Measurements from ENCODE around the gene PTPN3. TPM values are rescaled to one million over a fixed set of nuclear protein-coding genes. Genes with fewer than 3 reads are reported as not detected.

Gene PTPN3
- total RNA-seq, 1 donor from 2014 or later = 5.3 TPM

DNA sequence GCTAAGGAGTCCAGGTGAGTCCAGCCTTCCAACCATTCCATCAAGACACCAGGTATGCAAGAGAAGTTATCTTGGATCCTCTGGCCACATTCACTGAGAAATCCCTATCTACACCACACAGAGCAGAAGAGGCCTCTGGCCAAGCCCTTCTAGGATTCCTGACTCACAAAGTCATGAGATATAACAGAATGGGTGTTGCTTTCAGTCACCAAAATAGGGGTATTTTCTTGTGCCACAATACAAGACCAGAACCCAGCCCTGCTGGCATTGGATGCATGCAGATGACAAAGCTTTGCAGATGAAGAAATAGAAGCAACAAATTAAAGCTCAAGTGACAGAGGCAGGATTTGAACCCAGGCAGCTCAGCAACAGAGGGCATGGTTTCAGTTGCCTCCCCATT is 73.5 kb downstream of the PTPN3 start:
- no peak for DNase-seq

DNA sequence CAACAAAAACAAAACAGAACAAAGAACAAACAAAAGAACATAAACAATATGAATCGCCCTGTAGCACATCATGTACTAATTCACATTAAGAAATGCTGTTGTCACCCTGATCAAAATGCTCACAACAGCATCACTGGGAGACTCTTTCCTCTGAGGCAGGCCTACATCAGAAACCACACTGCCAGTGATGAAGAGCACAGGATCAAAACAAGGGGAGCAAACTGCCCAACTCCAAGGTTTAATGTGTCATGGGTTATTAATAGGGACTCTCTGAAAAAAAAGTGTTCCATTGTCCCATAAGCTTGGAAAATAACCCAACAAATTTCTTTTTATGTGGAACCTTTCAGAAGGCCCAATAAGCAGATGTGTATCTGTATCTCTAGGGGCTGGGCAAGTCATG is 74.2 kb downstream of the PTPN3 start:
- no peak for DNase-seq

DNA sequence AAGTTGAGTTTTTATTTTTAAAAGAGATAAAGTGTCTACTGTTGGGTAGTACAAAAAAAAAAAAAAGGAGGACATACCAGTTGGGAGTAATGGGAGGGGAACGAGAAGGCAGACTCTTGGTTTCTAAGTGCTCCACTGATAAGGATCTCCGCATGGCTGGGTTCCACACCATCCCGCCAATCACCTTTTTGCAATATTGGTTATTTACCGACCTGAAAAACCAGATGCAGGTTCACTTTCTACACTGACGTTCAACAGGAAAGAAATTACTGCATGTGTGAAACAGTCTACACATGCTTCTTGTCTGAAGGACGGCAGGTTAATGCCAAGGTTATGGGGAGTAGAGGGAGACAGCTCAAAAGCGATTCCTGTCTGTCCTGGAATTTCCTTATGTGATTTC is 75.5 kb downstream of the PTPN3 start:
- DNase-seq = no peak

DNA sequence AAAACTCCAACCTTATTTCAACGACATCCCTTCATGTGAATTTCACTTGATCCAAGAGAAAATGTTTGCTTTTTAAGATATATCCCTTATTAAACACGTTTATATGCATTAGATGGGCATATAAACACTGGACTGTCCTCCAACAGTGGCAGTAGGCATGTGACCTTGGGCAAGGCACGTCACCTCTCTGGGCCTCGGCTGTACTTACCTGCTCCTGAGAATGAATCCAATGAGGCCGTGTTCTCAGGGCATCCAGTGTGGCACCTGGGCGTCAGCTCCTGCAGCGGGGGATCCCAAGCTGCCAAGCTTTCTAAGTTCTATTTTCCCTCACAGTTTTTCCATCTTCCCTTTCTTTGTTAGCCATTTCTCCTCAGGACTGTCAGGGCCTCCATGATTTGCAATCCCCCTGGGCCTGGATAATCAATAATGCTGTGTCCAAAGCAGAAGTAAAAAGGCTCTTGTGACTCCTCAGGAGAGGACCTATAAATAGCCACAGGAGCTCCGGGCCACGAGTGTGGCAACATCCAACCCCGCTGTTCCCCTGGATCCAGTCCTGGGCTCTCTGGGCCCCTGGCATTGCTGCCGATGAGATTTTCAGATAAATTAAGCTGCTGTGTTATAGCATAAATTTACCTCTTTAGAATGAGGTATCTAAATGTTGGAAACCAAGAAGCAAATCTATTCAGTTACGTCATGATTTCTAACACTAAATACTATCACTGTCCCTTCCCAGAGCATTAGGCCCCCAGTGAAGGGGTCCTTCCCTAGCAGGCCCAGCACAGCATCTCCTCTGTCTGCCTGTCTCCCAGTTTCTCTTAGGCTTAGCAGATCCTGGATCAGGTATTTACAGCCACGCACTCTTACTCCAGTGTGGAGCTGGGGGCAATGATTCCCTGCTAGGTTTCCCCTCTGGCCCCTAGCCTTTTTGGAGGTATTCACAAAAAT is 76.8 kb downstream of the PTPN3 start:
- no peak for DNase-seq

DNA sequence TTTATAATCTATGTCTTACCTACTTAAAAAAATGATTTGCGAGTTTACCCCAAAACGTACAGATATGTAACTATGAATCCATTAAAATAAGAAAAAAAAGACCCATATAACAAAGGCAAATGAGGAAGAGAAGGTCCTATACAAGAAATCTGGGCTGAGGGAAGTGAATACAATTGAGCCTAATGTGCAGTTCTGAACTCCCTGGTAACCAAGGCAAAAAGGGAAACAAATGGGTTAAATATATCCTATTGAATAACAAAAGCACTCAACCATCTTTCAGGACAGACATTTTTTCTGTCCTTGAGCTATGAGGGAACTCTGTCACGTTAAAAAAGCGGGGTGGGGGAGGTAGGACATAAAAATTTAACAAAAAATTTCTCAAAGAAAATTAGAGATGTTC is 78.6 kb downstream of the PTPN3 start:
- DNase-seq = no peak

DNA sequence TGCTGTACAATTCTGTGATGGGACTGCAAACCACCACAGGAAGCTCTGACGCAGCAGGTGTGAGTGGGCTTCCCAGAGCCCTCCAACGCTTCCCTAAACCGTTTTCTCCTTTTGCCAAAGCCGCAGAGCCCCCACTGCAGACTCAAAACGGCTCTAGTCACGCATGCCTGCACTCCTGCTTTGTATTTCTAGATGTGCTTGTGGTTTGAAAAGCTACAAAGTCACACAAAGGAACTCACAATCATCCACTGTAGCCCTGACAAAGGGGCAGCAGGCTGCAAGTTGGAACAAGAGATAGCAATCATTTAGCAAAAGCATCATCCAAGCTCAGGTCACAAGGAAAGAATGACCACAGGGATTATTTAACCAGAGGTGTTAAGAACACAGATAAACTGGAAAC is 79.3 kb downstream of the PTPN3 start:
- no peak for DNase-seq

DNA sequence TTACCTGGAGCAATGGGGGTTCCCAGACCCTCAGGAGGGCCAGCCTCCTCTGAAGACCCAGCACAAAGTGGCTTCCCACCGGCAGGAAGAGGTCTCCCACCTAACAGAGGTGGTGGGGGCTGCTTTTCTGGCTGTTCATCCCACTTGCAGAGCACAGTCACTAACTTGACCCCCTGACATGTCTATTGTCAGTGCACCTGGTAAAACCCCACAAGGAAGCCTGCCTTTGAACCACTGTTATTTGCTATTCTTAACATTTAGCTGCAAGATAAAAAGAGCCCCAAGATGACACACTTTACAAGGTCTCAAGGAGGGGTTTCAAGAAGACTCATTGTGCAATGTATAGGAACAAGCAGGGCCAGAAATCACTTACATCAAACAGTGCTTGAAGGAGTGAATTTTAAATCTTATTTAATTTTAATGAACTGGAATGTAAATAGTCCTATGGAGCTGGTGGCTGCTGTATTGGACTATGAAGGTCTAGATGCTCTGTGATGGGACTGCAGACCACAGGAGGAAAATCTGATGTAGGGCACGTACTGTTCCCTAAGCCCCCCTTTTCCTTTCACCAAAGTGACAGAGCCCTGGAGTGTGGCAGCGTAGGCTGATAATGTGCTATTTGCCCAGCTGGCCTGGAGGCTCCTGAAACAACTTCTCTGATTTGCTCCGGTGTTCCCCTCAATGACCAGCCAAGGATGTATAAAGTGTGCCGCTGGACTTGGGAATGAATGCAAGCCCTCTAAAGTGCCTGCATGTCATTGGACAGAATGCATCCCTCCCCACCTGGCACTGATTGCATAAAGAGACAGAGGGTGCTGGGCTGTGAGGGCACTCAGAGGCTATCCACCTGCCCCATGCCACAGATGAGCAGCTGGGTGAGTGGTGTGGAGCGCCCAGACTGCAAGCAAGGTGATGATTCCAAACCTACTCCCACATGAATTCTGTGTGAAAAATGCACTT is 80.2 kb downstream of the PTPN3 start:
- DNase-seq = no peak

DNA sequence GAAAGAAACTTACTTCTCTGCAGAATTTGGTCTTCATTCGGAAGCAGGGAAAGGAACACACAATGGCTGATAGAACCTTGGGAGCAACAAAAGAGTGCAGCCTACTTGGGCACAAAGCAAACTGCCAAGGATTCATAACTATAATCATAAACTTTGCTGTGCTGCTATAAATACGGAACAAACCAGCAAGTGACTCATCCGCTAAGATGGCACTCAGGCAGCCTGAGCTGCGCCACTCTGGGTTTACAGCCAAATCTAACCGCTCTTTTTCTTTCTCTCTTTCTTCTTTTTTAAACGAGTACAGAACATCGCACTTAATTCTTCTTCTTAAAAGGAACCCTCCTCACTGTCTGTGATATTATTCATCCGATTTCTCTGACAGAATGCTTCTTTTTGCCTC is 81.1 kb downstream of the PTPN3 start:
- peak; percentile 41 for DNase-seq

DNA sequence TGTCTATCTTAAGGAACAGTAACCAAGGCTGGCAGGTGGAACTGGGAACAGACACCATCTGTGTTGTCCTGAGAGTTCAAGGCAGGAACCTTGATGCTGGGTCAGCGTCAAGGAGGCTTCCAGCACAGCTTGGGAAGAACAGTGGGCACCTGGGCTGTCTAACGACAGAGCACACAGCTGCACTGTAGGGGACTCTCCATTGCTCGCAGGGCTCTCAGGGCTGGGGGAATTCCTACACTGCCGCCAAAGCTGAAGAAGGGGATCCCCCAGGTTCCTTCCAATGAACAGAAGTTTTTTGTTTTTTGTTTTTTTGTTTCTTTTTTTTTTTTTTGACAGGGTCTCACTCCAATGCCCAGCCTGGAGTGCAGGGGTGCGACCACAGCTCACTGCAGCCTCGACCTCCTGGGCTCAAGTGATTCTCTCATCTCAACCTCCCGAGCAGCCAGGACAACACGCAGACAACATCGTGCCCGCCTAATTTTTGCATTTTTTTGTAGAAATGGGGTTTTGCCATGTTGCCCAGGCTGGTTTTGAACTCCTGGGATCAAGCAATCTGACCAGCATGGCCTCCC is 81.9 kb downstream of the PTPN3 start:
- no peak for DNase-seq

DNA sequence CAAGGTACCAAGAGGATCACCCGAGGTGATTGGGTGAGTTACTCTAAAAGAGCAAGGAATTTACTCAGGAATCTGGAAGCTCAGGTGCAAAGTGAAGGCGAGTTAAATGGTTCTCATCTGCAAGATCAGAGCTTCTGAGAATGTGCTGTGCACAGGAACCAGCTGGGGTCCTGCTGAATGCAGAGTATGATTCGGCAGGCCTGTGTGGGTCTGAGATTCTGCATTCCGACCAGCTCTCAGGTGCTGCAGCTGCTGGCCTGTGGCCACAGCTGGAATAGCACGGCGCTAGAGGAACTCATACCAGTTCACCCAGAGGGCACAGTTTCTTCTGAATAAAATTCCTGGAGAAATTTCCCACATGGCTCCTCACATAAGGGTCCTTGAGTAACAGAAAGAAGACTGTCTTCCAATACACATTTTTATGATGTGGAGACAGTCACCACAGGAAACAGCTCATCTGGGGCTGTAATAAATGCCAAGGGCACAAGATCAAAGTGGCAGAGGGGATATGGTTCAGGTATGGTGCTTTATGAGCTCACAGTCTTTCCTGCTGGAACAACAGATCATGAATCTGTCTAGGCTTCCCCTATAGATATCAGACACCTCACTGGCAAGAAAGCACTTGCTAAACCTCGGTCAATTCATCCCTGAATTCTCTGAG is 83.9 kb downstream of the PTPN3 start:
- DNase-seq = no peak

DNA sequence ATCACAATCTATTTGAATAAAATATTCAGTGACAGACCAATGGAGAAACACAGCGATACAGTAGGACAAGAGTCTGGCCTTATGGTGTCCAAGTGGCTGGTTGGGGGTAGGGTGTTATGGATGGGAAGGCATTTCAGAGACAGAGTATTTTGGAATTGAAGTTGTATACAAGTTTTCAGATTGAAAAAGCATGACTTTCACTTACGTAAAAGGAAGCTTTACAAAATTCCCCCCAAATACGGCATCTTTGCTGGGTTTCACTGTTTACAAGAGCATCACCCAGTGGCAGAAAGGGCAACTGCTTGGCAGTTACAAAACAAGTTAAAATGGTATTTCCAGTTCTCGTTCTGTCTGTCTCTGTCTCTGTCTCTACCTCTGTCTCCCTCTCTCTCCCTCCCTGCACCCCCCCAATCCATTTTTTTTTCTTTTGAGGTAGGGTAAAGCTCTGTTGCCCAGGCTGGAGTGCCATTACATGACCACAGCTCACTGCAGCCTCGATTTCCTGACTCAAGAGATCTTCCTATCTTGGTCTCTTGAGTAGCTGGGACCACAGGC is 86.2 kb downstream of the PTPN3 start:
- no peak for DNase-seq

DNA sequence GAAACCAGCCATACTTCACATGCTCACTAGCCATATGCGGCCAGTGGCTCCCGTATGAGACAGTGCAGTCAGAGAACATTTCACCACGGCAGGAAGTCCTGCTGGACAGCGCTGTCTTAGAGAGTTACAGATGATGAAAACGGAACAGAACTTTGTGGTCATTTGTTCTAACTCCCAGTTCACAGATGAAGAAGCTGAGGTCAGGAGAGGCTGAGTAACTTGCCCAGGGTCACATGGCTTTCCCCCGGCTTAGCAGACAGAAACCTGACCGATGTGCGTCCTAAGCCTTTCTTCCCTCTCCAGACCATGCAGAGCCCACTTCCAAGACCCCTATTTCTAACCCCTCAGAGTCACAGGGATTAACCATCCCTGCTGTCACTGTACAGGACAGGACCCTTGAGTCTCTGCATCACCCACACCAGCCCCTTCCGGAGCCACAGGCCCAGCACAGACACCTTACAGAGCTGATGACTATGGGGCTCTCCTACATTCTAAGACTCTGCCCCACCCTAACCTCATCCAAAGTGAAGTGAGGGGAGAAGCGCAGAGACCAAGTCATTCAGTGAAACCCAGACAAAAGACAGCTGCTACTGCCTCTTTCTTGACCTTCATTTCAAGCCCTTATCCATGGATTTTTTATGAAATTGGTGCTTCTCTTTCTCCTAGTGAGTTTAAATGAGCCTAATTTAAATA is 86.9 kb downstream of the PTPN3 start:
- no peak for DNase-seq

DNA sequence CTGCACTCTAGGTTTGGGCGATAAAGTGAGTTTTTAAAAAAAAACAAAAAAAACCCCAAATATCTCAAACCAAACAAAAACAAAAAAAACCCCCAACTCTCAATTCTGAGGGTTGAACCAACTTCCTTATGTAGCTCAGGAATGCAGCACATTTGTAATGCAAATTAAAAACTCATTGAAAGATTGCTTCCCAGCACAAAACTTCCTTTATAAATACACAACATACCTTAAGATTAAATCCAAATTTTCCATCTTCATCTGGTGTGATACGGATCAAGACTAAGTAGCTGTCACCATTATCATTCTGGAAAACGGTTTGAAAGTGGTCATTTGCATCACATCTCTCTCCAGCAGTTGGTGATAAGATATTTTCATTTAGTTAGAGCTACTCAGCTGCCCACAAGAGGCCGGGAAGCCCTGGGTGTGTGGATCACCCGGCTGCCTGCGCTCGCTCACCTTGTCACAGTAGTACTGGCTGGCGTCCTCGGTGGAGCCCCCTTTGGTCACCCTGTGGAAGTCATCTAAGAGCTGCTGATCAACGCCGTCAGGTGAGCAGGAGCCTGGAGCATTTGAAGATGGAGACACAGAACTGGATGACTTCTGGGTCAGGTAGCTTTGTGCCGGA is 88.2 kb downstream of the PTPN3 start:
- DNase-seq = no peak

DNA sequence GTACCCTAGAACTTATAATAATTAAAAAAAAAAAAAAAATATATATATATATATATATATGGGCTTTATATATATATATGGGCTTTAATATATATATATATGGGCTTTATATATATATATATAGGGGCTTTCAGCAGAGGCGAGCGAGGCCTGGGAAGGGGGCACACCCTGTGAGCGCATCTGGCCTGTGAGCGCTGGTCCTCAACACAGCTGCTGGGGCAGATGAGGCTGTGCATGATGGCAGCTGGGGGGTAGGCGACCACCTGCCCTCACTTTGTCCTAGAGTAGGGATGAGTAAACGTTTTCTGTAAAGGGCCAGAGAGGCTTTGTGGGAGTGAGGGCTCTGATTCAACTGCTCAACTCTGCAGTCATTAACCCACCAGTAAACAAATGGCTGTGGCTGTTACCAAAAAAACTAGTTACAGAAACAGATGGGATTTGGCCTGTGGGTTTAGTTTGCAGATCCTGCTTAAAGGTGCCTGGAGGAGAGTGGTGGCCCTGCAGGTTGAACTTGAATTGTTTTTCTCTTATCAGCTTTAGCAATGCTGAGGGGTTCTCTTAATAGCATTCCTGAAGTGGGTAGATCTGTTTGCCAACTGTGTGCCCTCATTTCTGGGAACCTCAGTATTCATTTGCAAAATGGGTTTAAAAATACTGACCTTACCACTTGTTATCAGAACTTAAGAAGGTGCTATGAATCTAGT is 89.2 kb downstream of the PTPN3 start:
- no peak for DNase-seq

DNA sequence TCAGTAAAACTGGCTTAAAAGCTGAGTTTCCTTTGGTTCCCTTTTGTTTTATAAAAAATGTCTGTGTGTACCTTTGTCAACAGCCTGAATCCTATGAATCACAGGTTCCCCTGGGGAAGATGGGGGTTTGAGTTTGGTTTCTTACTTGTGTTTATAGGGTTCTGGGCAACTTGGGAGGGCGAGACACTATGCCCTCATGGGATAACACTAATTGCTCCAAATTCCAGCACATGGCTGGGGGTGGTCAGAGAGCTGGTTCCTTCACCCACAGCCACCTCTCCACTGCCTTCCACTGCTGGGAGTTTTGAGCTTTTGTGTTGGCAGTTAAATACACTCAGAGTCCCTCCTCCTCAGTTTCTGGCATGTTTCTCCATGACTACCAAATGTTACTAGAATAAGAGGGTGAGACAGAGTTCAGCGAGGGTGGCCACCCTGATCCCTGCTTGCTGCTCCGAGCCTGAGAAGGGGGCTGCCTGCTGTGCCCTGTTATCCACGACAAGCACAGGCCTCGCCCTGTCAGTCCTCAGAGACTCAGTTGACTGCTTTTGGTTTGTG is 94.3 kb downstream of the PTPN3 start:
- no peak for DNase-seq

DNA sequence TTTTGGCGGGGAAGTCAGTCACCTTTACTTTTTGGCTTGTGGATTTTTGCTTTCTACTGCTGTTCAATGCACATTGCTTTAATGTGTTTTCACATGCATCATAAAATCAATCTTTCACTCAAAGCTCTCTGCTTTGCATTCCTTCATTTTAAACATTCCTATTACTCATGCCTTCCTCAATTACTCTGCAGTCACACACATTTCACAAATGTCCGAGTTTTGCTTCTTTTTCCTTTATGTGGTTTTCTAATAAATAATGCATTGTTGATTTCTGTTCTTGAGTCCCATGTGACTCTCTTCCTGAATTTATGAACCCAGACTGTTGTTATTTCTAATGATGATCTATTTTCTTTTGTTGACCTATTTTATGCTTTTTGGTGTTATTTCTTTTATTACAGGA is 95.0 kb downstream of the PTPN3 start:
- no peak for DNase-seq

DNA sequence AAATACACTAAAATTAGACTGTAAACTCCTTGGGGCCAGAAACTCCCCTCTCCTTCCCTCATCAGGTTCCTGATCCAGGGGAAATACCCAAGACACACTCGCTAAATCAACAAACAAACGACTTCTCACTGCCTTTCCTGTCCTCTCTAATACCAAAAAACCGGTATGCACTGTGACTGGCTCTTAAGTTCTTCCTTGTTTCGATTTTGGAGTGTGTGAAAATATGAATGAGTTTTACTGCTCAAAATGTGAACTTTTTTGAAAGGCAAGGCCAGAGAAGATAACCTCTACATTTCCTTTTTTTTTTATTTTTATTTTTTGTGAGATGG is 96.2 kb downstream of the PTPN3 start:
- DNase-seq = no peak

DNA sequence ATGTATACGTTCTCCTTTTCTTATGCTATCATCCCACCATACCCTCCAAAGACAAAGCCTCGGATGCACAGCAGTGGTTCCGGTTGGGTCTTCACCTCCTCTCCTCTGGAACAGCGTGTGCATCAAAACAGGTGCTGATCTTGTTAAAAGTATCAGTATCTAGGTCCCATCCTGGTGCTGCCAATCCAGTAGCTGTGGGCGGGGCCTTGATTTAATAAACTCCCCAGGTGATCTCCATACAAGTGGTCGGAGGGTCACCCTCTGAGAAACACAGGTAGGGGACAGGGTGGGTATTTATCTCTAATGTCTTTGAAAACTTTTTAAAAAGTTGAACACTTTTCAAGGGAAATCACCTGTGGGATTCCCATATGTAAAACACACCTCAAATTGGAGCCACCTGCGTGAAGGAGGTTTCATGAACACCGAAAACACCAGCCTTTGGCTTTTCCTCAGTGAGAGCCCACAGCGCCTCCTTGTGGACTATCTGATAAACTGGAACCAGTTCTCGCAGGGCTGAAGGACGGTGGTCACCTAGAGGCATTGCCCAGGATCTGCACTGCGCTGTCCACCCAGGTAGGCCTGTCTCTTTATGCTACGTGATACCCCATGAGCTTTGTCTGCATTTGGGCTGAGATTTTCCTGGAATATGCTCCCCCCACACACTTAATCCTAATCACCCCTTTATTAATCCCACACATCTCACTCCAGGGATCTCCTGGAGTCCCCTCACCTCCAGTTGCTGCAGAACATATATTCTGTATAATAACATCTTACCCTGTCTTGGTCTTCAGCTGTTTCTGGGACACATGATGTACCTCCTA is 96.7 kb downstream of the PTPN3 start:
- DNase-seq = no peak

DNA sequence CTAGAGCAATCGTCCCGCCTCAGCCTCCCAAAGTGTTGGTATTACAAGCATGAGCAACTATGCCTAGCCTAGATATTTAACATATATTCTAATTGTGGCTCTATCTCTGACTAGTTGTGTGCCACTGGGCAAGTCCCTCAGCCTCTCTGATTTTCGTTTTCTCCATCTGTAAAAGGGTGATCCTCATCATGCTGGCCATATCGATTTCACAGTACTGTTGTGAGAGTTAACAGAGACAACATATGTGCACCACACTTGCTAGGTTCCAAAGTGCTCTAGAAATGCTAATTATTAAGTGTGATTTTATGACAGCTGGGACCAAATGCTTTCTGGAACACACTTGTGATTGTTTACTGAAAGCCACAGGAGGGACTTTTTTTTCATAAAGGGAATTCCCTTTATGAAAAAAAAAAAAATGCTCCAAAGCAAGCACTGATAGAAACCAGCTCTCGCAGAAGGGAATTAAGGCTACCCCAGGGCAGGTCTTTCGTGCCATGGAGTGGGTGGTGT is 98.8 kb downstream of the PTPN3 start:
- no peak for DNase-seq

Data from occipital lobe (tissue), 2 donors.